Iris pigment epithelial cell (primary cell): Measurements from ENCODE around the gene ST8SIA4.

Source experiments
- DNase-seq: peaks from one replicate; pipeline ENCODE4 v3.0.0-alpha.2; 2011; ENCODE audit warnings: low read depth

ST8SIA4 gene

DNA sequence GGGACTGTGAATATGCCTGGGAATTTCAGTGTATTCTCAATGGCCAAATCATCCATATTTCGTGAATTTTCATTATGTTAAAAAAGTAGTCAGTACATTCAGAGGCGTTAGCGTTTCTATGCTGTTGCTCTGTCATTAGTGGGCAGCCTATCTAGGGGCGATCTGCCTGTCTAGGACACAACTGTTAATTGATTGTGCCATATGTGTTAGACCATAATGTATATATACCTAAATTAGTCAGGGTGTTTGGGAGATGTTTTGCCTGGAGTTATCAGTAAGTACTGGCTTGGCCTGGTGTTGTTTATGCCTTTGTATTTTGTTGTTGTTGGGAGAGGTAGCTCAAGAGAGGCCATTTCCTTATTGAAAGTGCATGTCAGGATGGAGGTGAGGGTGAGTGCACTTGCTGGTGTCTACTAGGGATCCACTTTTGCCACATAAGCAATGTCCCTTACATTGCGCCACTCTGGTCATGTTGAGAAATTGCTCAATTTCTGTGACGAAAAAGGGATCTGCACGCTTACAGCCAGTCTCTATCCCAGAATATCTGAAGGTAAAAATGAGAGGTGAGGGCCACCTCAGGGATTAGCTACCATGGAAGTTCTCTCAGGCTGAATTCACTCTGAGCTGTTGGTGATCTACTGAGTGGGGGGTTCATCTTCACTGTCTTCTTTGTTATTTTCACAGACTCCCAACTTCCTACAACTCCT is 123.3 kb downstream of the ST8SIA4 start:
- DNase-seq, result no peak

DNA sequence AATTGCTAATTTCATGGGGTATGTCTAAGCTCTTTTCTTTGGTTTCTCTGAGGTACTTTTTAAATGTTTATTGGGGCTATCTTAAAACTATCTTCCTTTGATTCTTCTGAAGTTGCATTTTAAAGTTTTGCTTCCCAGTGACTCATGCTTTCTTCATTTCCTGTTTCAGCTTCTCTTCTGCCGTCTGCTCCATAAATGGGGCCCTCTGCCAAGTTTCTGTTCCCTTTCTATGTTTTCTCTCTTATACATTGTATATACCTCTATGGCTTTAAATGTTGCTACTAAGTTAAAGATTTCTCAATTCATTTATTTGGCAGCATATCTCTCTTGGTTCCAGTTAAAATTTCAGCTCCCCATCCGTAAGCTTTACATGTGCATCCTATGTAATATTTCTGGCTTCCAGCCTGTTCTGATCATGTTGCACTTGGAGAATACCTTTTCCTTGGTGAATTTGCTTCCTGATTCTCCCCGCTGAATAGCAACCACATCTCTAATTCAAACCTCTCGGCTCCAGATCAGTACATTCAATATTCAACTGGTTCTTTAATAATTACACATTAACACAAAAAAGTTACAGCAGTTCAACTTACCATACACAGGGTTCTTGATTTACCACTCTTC is 125.3 kb downstream of the ST8SIA4 start:
- peak; percentile 91 for DNase-seq

DNA sequence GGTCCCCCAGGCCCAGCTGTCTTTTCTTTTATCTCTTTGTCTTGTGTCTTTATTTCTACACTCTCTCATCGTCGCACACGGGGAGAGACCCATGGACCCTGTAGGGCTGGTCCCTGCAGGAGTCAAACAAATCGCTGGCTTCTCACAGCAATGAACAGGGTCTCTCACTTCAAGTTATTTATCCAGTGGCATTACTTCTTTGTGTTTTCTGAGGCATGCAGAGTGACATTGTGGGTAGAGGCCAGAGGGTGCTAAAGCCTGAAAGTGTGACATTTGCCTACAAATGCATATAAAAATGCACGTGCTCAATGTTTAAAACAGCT is 127.6 kb downstream of the ST8SIA4 start:
- DNase-seq, result no peak

GRCh38 chr5:100772548-100772947 is 130.5 kb downstream of the ST8SIA4 start:
- no peak for DNase-seq

DNA sequence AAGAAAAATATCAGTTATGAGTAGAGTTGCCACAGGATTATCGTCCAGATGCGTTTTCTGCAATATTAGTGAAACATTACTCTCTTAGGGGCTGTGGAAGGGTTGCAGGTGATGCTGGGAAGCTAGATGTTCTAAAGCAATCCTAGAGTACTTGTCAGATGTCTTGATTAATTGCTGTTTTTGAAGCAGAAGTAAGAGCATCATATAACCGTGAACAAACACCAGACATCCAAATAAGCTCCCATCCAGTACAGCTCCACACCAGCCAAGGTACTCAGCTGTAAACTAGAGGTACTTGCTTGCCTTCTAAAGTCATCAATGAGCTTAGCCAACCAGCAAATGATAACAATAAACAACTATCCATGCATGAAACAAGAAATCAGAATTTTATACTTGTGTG is 131.1 kb downstream of the ST8SIA4 start:
- no peak for DNase-seq

- DNase-seq, result no peak
Observed at GRCh38 chr5:100771181-100771580, 131.9 kb downstream of the ST8SIA4 start.

- DNase-seq, result no peak
Observed at GRCh38 chr5:100768221-100768620, 134.9 kb downstream of the ST8SIA4 start.

GRCh38 chr5:100762995-100763394 is 140.1 kb downstream of the ST8SIA4 start:
- no peak for DNase-seq

DNA sequence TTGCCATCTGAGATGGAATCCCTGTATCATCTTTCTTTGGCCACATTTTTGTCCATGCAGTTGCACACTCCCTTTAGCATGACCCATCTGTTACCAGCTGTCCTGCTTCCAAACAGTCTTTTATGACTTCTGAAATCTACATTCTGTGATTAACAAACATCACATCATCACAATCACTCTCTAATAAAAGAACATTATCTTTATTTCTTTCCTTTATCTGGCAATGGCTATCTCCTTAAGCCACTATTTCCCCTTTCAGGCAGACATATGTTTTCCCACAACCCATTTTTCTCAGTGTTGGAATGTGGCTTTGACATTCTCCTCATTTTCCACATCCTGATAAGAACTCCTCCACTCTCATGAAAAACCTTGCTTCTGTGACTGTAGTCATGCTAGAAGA is 141.0 kb downstream of the ST8SIA4 start:
- DNase-seq, result peak; percentile 74

GRCh38 chr5:100761192-100761591 is 141.9 kb downstream of the ST8SIA4 start:
- peak; percentile 57 for DNase-seq

- DNase-seq, result no peak
Observed at GRCh38 chr5:100760688-100761087, 142.4 kb downstream of the ST8SIA4 start.

DNA sequence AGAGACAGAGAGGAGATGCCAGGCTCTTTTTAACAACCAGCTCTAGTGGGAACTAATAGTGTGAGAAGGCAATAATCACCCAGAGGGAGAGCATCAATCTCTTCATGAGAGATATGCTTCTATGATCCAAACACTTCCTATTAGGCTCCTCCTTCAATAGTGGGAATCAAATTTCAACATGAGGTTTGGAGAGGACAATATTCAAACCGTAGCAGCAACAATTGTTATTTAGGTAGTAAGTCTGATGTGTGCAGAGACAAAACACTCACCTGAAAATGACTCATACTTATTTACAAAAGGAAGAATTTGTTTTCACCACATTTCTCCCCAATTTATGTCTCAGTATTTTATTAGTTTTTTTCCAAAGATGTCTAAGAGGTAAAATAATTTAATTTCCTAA is 144.3 kb downstream of the ST8SIA4 start:
- DNase-seq, result no peak

- DNase-seq, result no peak
Observed at GRCh38 chr5:100758306-100758705, 144.8 kb downstream of the ST8SIA4 start.

GRCh38 chr5:100757618-100758017 is 145.5 kb downstream of the ST8SIA4 start:
- DNase-seq, result no peak
